HG03108 (cell line): ENCODE results near the gene NGF.
"Not testable (repeated sequence)": the region's sequence is repeated elsewhere in the genome, so short reads cannot be mapped to it uniquely, and the experiment has no call there.

Experiments
- ATAC-seq: cut with Tn5 transposase; IDR thresholded peaks from one replicate; pipeline ENCODE4 v1.9.1; 2021; ENCODE audit warnings: moderate library complexity; ENCODE audit not compliant: unreplicated experiment

NGF gene

GRCh38 chr1:115310581-115311473, 27.2 kb downstream of the NGF start:
- no peak for ATAC-seq

DNA sequence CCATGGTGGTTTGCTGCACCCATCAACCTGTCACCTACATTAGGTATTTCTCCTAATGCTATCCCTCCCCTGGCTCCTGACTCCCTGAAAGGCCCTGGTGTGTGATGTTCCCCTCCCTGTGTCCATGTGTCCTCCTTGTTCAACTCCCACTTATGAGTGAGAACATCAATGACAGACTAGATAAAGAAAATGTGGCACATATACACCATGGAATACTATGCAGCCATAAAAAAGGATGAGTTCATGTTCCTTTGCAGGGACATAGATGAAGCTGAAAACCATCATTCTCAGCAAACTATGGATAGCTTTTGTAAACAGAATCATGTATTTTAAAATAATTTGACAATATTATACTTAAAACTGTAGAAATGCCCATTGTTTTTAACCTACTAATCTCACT, 28.5 kb downstream of the NGF start:
- not testable (repeated sequence) for ATAC-seq

GRCh38 chr1:115308969-115309368, 29.1 kb downstream of the NGF start:
- ATAC-seq = no peak

- ATAC-seq = no peak
Observed at GRCh38 chr1:115307661-115308060, 30.4 kb downstream of the NGF start.

- ATAC-seq = no peak
Observed at GRCh38 chr1:115306146-115306545, 31.9 kb downstream of the NGF start.

- no peak for ATAC-seq
Observed at GRCh38 chr1:115303364-115303763, 34.7 kb downstream of the NGF start.

DNA sequence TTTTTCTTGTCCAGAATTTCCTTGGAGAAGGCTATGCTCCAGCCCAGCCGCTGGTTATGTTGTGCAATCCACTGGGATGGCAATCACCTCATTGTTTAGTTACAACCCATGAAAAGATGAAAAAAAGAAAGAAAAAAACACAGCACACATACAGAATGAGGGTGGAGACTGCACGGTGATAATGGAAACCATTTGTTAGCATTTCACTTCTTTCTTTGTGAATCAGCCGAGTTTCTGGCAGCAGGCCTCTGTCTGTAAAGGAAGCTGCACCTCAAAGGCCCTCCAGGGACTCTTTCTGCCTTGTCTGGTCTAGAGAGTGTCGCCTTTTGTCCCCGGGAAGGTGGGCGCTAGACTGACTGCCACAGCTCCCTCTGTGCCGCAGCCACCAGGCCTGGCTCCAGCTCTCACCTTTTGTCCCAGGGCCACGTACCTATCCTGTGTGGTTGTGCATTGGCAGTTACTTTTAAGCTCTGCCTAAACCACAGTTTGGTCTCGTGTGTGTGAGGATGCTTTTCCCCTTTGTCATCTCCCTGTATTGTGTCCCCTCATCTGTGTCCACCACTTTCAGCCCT, 35.6 kb downstream of the NGF start:
- ATAC-seq = no peak

DNA sequence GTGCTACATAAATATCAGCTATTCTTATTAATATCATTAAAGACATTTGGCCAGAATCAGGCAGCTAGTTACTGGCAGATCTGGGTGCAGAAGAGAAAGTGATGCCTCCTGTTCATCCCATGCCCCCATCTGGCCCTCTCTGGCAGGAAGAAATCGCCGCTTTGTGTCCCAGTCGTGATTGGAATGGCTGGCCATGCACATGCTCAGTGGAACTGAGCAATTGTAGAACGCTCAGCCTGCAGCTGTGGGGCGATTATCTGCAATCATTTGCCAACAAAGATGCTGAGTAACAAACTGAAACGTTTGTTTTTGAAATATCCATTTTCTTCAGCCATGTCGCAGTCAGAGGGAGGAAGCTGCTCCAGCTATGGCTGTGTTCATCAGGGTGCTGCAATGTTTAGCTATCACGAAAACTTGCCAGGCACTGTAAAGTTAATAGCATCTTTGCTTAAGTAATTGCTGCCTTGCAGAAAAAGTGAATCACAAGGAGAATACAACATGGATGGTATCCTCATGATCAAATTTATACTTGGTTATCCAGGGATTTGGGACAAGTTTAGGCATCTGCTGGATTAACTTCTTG, 36.5 kb downstream of the NGF start:
- ATAC-seq = no peak

DNA sequence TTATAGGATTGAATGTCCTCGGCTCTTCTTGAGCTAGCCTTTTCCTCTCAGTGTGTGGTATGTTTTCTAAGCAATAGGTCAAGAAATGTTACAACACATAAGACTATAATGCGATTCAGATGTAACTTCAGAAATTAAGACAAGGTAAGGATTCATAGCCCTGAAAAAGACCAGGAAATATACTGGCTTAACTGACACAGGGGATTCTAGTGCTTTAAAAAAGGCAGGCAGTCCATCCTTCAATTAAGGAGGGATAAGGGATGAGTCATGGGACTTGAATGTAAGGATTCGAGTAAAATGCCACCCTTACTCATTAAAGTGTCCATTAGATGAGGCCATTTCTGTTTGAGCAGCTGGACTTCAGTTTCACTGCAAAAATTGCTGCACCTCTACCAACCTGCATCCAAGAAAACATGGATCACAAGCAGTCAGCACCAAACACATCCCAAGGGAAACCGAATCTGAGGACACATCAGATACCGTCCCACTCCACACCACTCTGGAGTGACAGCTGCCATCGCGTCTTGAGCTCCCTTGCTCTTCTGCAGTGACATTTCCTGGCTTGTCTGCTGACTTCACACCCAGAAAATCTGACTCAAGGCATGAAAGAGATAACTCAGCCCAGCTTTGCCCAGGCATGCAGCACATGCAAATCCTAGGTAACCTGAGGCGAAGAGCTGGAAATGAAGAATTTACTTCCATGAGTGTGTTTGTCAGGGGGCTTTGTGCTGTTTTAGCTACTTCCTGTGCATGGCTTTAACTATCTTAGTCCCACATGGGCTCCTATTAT, 37.8 kb downstream of the NGF start:
- no peak for ATAC-seq

GRCh38 chr1:115299266-115299665, 38.8 kb downstream of the NGF start:
- ATAC-seq = no peak

DNA sequence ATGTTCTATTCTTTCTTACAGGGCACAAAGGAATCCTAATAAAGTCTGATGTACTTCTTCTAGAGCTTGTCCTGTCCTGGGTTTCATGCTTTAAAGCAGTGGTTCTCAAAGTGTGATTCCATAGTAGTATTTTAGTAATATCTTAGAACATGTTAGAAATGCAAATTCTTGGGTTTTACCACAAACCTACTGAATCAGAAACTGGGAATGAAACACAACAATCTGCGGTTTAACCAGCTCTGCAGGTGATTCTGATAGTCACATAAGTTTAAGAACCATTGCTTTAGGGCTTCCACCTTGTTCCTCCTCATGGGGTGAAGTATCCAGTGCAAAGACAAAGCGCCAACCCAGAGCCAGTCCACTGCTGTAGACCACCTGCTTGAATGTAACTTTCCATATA, 41.1 kb downstream of the NGF start:
- peak; percentile 78 for ATAC-seq

DNA sequence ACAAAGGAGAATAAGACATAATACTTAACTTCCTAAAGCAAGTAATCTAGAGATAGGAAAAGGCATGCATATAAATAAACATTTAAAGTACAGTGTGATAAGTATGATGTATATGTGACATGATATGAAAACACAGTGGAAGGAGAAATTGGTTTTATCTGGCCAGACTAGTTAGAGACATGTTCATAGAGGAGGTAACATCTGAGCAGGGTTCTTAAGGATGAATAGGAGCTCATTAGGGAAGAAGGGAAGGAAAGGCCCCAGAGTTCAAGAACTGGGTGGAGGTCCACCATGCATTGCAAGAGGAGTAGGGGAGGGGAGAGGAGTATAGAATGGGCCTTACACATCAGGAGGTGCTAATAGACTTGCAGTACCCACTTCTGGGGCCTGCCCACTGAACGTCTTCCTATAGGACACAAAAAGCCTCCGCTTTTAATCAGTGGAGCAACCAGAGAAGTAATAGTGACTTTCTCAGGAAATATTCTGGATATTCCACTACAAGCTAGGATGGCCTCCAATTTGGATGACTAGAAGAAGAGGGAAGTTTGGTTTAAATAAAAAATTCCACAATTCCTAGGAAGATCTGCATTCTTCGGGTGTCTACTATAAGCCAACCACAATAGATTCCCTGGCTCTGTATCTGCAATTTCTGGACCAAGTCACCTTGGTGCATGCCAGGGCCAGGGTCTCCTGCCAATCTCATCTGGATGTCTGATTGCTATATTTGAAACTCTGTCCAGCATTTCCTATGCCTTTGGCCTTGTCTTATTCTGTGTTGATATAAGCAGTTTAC, 41.9 kb downstream of the NGF start:
- ATAC-seq = no peak

- ATAC-seq = no peak
Observed at GRCh38 chr1:115293899-115294298, 44.1 kb downstream of the NGF start.

- no peak for ATAC-seq
Observed at GRCh38 chr1:115293006-115293405, 45.0 kb downstream of the NGF start.

- ATAC-seq = no peak
Observed at GRCh38 chr1:115291741-115292140, 46.3 kb downstream of the NGF start.

DNA sequence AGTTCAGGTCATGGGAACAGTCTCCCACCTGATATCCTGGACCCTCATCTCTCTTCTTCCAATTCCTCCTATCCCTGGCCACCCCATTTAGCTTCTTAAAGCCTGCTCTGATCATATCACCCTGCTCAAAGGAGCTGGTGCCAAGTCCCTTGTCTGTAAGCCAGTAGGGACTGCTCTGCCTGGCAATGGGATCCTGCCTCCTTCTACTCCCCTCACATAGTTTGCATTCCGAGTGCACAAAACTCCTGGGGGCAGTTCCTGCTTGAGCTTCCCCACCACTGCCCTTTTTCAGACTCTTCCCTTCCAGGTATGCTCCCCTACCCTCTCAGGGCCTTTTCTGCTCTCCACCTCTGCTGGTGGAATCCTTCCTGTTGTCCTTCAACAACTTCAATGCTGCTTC, 48.1 kb downstream of the NGF start:
- ATAC-seq = no peak

DNA sequence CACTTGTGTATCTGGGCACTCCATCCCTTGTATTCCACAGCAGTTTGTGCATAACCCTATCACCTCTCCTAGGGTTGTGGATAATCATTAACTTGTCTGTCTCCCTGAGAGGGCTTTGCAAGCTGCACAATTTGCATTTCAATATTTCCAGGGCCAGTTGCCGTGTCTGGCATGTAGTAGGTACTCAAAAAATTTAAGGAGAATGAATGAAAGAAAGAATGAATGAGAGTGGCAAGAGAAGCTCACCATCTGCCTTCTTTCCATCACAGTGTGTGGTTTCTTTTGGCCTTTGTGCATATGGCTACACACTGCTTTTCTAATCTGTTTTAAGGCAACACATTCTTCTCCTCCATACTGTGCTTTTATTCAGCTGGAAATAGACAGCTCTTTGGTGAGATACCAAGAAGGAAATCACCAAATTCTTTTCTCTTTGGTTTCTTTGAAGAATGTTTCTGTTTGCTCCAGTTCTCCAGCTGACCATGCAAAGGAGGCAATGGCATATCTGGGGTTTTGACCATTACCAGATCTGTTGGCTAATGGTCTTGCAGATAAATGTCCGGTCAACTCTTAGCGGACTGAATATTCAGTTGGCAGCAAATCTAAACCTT, 49.4 kb downstream of the NGF start:
- ATAC-seq = no peak

GRCh38 chr1:115286431-115287205, 51.4 kb downstream of the NGF start:
- no peak for ATAC-seq

- no peak for ATAC-seq
Observed at GRCh38 chr1:115284209-115284608, 53.8 kb downstream of the NGF start.
